HCT116 (cell line): ENCODE measurements around the gene SLC43A3. TPM values are rescaled to one million over a fixed set of nuclear protein-coding genes. Genes with fewer than 3 reads are reported as not detected.

Experiments
- ATAC-seq: fragments of 200-7000 bp; cut with Tn5 transposase; 2 replicates; pipeline ENCODE4 v1.9.1; 2020; ENCODE audit warnings: mild to moderate bottlenecking, moderate library complexity
- BruUV-seq: library from RNA; stranded (reverse); fragments of 400-500 nt; replicated peaks from 2 replicates; lab custom pipeline; 2021; lab: Mats Ljungman, UMichigan
- CTCF ChIA-PET: fragments of 300-600 bp; sonication (Branson Sonifier 250); formaldehyde crosslinking; loops from one replicate; lab custom pipeline; 2021; ENCODE audit warnings: antibody characterized with exemption; lab: Charles Lee
- POLR2A ChIA-PET: fragments of 300-600, 350-600 bp; sonication (Branson Sonifier 250); formaldehyde crosslinking; loops from one replicate; lab custom pipeline; 2021; ENCODE audit warnings: antibody characterized with exemption; lab: Charles Lee
- RAD21 ChIA-PET, 2 experiments: fragments of 300-600 bp; sonication (Branson Sonifier 250); formaldehyde crosslinking; loops; one replicate each; lab custom pipeline; 2023; ENCODE audit warnings: low total read pairs in 2 of 2; ENCODE audit not compliant: uncharacterized antibody in 2 of 2, unreplicated experiment in 2 of 2, low non-redundant PET in 1 of 2; lab: Charles Lee
- DNase-seq: peaks from one replicate; pipeline ENCODE4 v3.0.0-alpha.2; 2010; ENCODE audit warnings: low read depth, low spot score
- H2AFZ ChIP-seq: fragments of 200-600 bp; shearing (Covaris generic), sonication (generic); 2 replicates; pipeline ENCODE4 v1.6.1; 2017; ENCODE audit warnings: low read depth, mixed run types, mixed read lengths, antibody characterized with exemption, low read length; ENCODE audit not compliant: poor library complexity, severe bottlenecking
- H3K27ac ChIP-seq: 2 replicates; pipeline ENCODE4 v1.5.1; 2012; ENCODE audit warnings: low read depth, low read length
- H3K27me3 ChIP-seq: fragments of 200-600 bp; sonication (generic); 2 replicates; pipeline ENCODE4 v1.6.1; 2016; ENCODE audit warnings: mixed run types, low read length, mixed read lengths; ENCODE audit not compliant: insufficient read depth
- H3K36me3 ChIP-seq, 2 experiments: fragments of 200-500 bp in 1 of 2; fragments of 200-600 bp in 1 of 2; sonication (Bioruptor generic) in 1 of 2; sonication (generic) in 1 of 2; 2 replicates each; pipeline versions ENCODE4 v1.5.1 to v1.6.1; 2014 to 2016; ENCODE audit warnings: low read length in 2 of 2, inconsistent platforms in 1 of 2, mixed read lengths in 1 of 2, mixed run types in 1 of 2; ENCODE audit not compliant: insufficient read depth in 2 of 2, control insufficient read depth in 1 of 2
- H3K4me1 ChIP-seq, 2 experiments: fragments of 200-600 bp in 1 of 2; sonication (generic) in 1 of 2; 2 replicates each; pipeline versions ENCODE4 v1.5.1 to v1.6.1; 2012 to 2017; ENCODE audit warnings: low read length in 2 of 2, inconsistent platforms in 1 of 2, mild to moderate bottlenecking in 1 of 2, mixed read lengths in 1 of 2, mixed run types in 1 of 2, moderate library complexity in 1 of 2; ENCODE audit not compliant: insufficient read depth in 2 of 2, control insufficient read depth in 1 of 2
- H3K4me2 ChIP-seq: fragments of 200-600 bp; sonication (generic); 2 replicates; pipeline ENCODE4 v1.6.1; 2017; ENCODE audit warnings: mixed run types, low read length, mixed read lengths
- H3K4me3 ChIP-seq, 2 experiments: fragments of 200-600 bp in 1 of 2; sonication (generic) in 1 of 2; replicated peaks in 1 of 2; 2 replicates each; pipeline ENCODE4 v1.5.1; 2011 to 2016; ENCODE audit warnings: low read length in 2 of 2, control low read depth in 1 of 2, low read depth in 1 of 2, mild to moderate bottlenecking in 1 of 2, mixed read lengths in 1 of 2, mixed run types in 1 of 2
- H3K79me2 ChIP-seq: fragments of 200-600 bp; sonication (generic); 2 replicates; pipeline ENCODE4 v1.6.1; 2017; ENCODE audit warnings: mild to moderate bottlenecking, mixed run types, low read length, moderate library complexity, mixed read lengths; ENCODE audit not compliant: insufficient read depth
- H3K9ac ChIP-seq: fragments of 200-600 bp; sonication (generic); 2 replicates; pipeline ENCODE4 v1.6.1; 2016; ENCODE audit warnings: low read length, mixed read lengths
- H3K9me2 ChIP-seq: fragments of 200-600 bp; sonication (generic), shearing (Covaris generic); 2 replicates; pipeline ENCODE4 v1.6.1; 2017; ENCODE audit warnings: mixed run types, mild to moderate bottlenecking, moderate library complexity; ENCODE audit not compliant: insufficient read depth
- H3K9me3 ChIP-seq, 2 experiments: fragments of 200-500 bp in 1 of 2; fragments of 200-600 bp in 1 of 2; sonication (Bioruptor generic) in 1 of 2; sonication (generic) in 1 of 2; 2 replicates each; pipeline ENCODE4 v1.6.1; 2014 to 2017; ENCODE audit warnings: low read length in 2 of 2, mixed read lengths in 2 of 2, inconsistent platforms in 1 of 2, low read depth in 1 of 2, mild to moderate bottlenecking in 1 of 2, mixed run types in 1 of 2, moderate library complexity in 1 of 2; ENCODE audit not compliant: control insufficient read depth in 1 of 2, insufficient read depth in 1 of 2
- H4K20me1 ChIP-seq: fragments of 200-600 bp; sonication (generic), shearing (Covaris generic); 2 replicates; pipeline ENCODE4 v1.6.1; 2017; ENCODE audit warnings: mixed run types, mild to moderate bottlenecking, moderate library complexity; ENCODE audit not compliant: insufficient read depth
- CEBPB ChIP-seq: IDR thresholded peaks from 2 replicates; pipeline ENCODE4 v1.6.1; 2012; ENCODE audit warnings: low read depth
- ELF1 ChIP-seq: IDR thresholded peaks from 2 replicates; pipeline ENCODE4 v1.6.1; 2012; ENCODE audit warnings: low read depth, borderline replicate concordance
- EZH2 ChIP-seq: fragments of 200-600 bp; sonication (generic); IDR thresholded peaks from 2 replicates; pipeline ENCODE4 v1.6.1; 2017; ENCODE audit warnings: antibody characterized with exemption, mixed run types
- EZH2phosphoT487 ChIP-seq: fragments of 200-600 bp; IDR thresholded peaks from 2 replicates; pipeline ENCODE4 v1.6.1; 2018; ENCODE audit warnings: antibody characterized with exemption, borderline replicate concordance
- JUND ChIP-seq: IDR thresholded peaks from 2 replicates; pipeline ENCODE4 v1.6.1; 2012
- POLR2A ChIP-seq: IDR thresholded peaks from 2 replicates; pipeline ENCODE4 v1.7.0; 2011; ENCODE audit warnings: borderline replicate concordance; ENCODE audit not compliant: insufficient read depth, insufficient read length; ENCODE audit errors: extremely low read depth
- SIN3A ChIP-seq: IDR thresholded peaks from 2 replicates; pipeline ENCODE4 v1.6.1; 2012; ENCODE audit warnings: low read depth
- SP1 ChIP-seq: IDR thresholded peaks from 2 replicates; pipeline ENCODE4 v1.6.1; 2012; ENCODE audit warnings: low read depth
- TCF7L2 ChIP-seq: IDR thresholded peaks from 2 replicates; pipeline ENCODE4 v1.7.0; 2011; ENCODE audit warnings: borderline replicate concordance, inconsistent platforms; ENCODE audit not compliant: insufficient read depth, insufficient read length; ENCODE audit errors: extremely low read depth
- ZFX ChIP-seq: fragments of 450-650 bp; IDR thresholded peaks from 2 replicates; pipeline ENCODE4 v1.6.1; 2017
- intact Hi-C: fragments of 100-400 bp; cut with micrococcal nuclease; formaldehyde crosslinking; loops from 2 replicates; pipeline ENCODE4 v1.10.0; 2022
- total RNA-seq: library from RNA; stranded (reverse); gene quantifications from one replicate; pipeline ENCODE4 v1.2.1, GENCODE V29; 2021; ENCODE audit not compliant: unreplicated experiment
- TF ChIP-seq, protein P1 (sequence below): IDR thresholded peaks from 2 replicates; pipeline ENCODE4 v1.6.1; 2012; ENCODE audit warnings: low read depth
- TF ChIP-seq, protein P2 (sequence below): IDR thresholded peaks from 2 replicates; pipeline ENCODE4 v1.6.1; 2012

The SLC43A3 gene
- total RNA-seq, 1 experiment from 2014 or later = 36.9 TPM

DNA sequence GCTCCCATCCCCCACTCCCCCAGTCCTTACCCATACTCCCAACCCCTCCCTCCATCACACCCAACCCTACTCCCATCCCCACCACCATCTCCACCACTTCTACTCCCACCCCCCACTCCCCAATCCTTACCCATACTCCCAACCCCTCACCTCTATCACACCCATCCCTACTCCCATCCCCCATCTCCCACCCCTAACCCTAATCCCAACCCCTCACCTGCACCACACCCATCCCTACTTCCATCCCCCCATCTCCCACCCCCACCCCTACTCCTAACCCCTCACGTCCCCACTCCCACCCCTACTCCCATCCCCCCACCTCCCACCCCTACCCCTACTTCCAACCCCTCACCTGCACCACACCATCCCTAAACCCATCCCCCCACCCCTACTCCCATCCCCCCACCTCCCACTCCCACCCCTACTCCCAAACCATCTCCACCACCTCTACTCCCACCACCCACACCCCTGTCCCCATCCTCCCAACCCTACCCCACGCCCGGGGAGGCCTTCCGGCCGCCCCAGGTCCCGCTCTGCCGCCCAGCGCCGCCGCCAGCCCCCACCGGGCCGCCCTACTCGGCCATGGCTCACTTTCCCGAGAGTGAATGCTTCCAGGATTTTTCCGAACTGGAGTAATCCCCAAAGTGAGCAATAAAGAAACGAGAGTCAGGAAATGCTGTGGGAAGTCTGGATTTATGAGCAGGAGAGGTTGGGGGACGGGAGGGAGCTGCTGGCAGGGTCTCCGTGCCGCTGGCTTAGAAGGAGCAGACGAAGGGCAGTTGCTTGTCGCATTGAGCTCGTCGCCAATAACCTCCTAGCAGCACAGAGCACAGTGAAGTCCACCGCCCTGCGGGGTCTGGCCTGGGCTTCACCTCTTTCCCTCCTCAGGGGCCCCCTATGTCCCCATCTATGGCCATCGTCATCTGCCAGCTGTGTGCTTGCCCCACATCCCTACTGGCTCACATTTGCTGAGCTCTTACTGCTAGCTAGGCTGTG is 50.5 kb downstream of the SLC43A3 start:
- TF ChIP-seq ZFX (no peak), JUND (no peak), SIN3A (no peak), EZH2 (no peak), POLR2A (no peak), EZH2phosphoT487 (no peak), ELF1 (no peak), SP1 (no peak), CEBPB (no peak), TCF7L2 (no peak)
- TF ChIP-seq, protein P1, sequence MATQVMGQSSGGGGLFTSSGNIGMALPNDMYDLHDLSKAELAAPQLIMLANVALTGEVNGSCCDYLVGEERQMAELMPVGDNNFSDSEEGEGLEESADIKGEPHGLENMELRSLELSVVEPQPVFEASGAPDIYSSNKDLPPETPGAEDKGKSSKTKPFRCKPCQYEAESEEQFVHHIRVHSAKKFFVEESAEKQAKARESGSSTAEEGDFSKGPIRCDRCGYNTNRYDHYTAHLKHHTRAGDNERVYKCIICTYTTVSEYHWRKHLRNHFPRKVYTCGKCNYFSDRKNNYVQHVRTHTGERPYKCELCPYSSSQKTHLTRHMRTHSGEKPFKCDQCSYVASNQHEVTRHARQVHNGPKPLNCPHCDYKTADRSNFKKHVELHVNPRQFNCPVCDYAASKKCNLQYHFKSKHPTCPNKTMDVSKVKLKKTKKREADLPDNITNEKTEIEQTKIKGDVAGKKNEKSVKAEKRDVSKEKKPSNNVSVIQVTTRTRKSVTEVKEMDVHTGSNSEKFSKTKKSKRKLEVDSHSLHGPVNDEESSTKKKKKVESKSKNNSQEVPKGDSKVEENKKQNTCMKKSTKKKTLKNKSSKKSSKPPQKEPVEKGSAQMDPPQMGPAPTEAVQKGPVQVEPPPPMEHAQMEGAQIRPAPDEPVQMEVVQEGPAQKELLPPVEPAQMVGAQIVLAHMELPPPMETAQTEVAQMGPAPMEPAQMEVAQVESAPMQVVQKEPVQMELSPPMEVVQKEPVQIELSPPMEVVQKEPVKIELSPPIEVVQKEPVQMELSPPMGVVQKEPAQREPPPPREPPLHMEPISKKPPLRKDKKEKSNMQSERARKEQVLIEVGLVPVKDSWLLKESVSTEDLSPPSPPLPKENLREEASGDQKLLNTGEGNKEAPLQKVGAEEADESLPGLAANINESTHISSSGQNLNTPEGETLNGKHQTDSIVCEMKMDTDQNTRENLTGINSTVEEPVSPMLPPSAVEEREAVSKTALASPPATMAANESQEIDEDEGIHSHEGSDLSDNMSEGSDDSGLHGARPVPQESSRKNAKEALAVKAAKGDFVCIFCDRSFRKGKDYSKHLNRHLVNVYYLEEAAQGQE = no peak
- TF ChIP-seq, protein P2, sequence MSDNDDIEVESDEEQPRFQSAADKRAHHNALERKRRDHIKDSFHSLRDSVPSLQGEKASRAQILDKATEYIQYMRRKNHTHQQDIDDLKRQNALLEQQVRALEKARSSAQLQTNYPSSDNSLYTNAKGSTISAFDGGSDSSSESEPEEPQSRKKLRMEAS = no peak
- TF ChIP-seq, all 23 proteins: peak for 0
- Histone ChIP-seq H4K20me1 (no peaks in the 10 kb centered on the region), H3K9me3 (no peaks in the 10 kb centered on the region), H2AFZ (no peak overlapping the region), H3K9ac (no peak overlapping the region), H3K27ac (no peak overlapping the region), H3K4me3 (no peak overlapping the region), H3K79me2 (no peaks in the 10 kb centered on the region), H3K36me3 (no peaks in the 10 kb centered on the region), H3K4me1 (no peaks in the 10 kb centered on the region), H3K4me2 (no peak overlapping the region), H3K9me2 (no peaks in the 10 kb centered on the region), H3K27me3 (peaks cover 27% of the 10 kb centered on the region)
- ChIA-PET POLR2A (no interaction called here), CTCF (no interaction called here), RAD21 (no interaction called here)
- intact Hi-C loops = no loop called here
- no TSS peak for BruUV-seq
- ATAC-seq (no peak), DNase-seq (no peak)
